Liver (tissue), 9 donors: ENCODE measurements around the gene RNF13. TPM values are rescaled to one million over a fixed set of nuclear protein-coding genes. Genes with fewer than 3 reads are reported as not detected.

Experiments used
- DNase-seq: peaks from one replicate; pipeline ENCODE4 v3.0.0-alpha.2; 2017; ENCODE audit warnings: low spot score
- H3K27ac ChIP-seq, 2 donors: one replicate each; pipeline ENCODE4 v1.7.0; 2013; ENCODE audit warnings: inconsistent platforms in 2 of 2, low read length in 2 of 2, control low read depth in 1 of 2, low read depth in 1 of 2, mild to moderate bottlenecking in 1 of 2
- H3K27me3 ChIP-seq, 4 donors: one replicate each; pipeline versions ENCODE4 v1.6.1 to v1.7.0; 2013; ENCODE audit warnings: low read length in 3 of 4, inconsistent platforms in 1 of 4, mild to moderate bottlenecking in 1 of 4, moderate library complexity in 1 of 4; ENCODE audit not compliant: control insufficient read depth in 4 of 4, insufficient read depth in 4 of 4
- H3K36me3 ChIP-seq, 4 donors: one replicate each; pipeline versions ENCODE4 v1.6.1 to v1.7.0; 2013; ENCODE audit warnings: low read length in 3 of 4, mild to moderate bottlenecking in 3 of 4, low read depth in 1 of 4, moderate library complexity in 1 of 4; ENCODE audit not compliant: control insufficient read depth in 4 of 4, insufficient read depth in 3 of 4
- H3K4me1 ChIP-seq, 4 donors: one replicate each; pipeline versions ENCODE4 v1.6.1 to v1.7.0; 2013; ENCODE audit warnings: low read length in 3 of 4, mild to moderate bottlenecking in 3 of 4, moderate library complexity in 1 of 4; ENCODE audit not compliant: control insufficient read depth in 4 of 4, insufficient read depth in 4 of 4
- H3K4me3 ChIP-seq, 3 donors: one replicate each; pipeline versions ENCODE4 v1.6.1 to v1.7.0; 2013; ENCODE audit warnings: low read length in 3 of 3, control low read depth in 1 of 3, low read depth in 1 of 3, mild to moderate bottlenecking in 1 of 3
- H3K9ac ChIP-seq, 2 donors: one replicate each; pipeline ENCODE4 v1.7.0; 2013; ENCODE audit warnings: low read length in 2 of 2, mild to moderate bottlenecking in 2 of 2, moderate library complexity in 2 of 2, control low read depth in 1 of 2, low read depth in 1 of 2
- H3K9me3 ChIP-seq, 4 donors: one replicate each; pipeline versions ENCODE4 v1.6.1 to v1.7.0; 2013; ENCODE audit warnings: low read length in 3 of 4; ENCODE audit not compliant: control insufficient read depth in 4 of 4
- EGR1 ChIP-seq, 2 donors: IDR thresholded peaks; 2 replicates each; pipeline ENCODE4 v1.6.1; 2016 to 2018; ENCODE audit warnings: antibody characterized with exemption in 2 of 2, low read depth in 2 of 2
- FOXA1 ChIP-seq: IDR thresholded peaks from 2 replicates; pipeline ENCODE4 v1.6.1; 2016; ENCODE audit warnings: antibody characterized with exemption
- FOXA2 ChIP-seq: IDR thresholded peaks from 2 replicates; pipeline ENCODE4 v1.6.1; 2016; ENCODE audit warnings: antibody characterized with exemption
- GABPA ChIP-seq, 2 donors: IDR thresholded peaks in 1 of 2; conservative IDR thresholded peaks in 1 of 2; 2 replicates each; pipeline ENCODE4 v1.6.1; 2016; ENCODE audit warnings: antibody characterized with exemption in 2 of 2, mild to moderate bottlenecking in 1 of 2, moderate library complexity in 1 of 2
- HNF4G ChIP-seq: IDR thresholded peaks from 2 replicates; pipeline ENCODE4 v1.6.1; 2016; ENCODE audit warnings: antibody characterized with exemption
- JUND ChIP-seq, 2 donors: IDR thresholded peaks; 2 replicates each; pipeline ENCODE4 v1.6.1; 2016; ENCODE audit warnings: antibody characterized with exemption in 2 of 2
- RAD21 ChIP-seq, 2 donors: IDR thresholded peaks; 2 replicates each; pipeline ENCODE4 v1.6.1; 2016; ENCODE audit warnings: antibody characterized with exemption in 2 of 2, mild to moderate bottlenecking in 2 of 2
- RXRA ChIP-seq, 2 donors: IDR thresholded peaks; 2 replicates each; pipeline ENCODE4 v1.6.1; 2017 to 2018; ENCODE audit warnings: antibody characterized with exemption in 2 of 2, mild to moderate bottlenecking in 1 of 2
- TAF1 ChIP-seq: conservative IDR thresholded peaks from 2 replicates; pipeline ENCODE4 v1.6.1; 2016; ENCODE audit warnings: antibody characterized with exemption, mild to moderate bottlenecking
- YY1 ChIP-seq: IDR thresholded peaks from 2 replicates; pipeline ENCODE4 v1.6.1; 2016; ENCODE audit warnings: antibody characterized with exemption, mild to moderate bottlenecking
- WGBS: extraction: QIAGEN DNeasy Blood & Tissue Kit; methylation state at CpG from one replicate; pipeline ENCODE4 v1.1.7; 2013; 5-methylcytosine and 5-hydroxymethylcytosine counted together
- polyA plus RNA-seq, 2 donors: library from polyadenylated mRNA; stranded (reverse) in 1 of 2; unstranded in 1 of 2; fragments of 200-250 nt in 1 of 2; fragments of >200 nt in 1 of 2; fragmentation: Nextera tagmentation in 1 of 2; extraction: Ambion mirVana in 1 of 2; gene quantifications; one replicate each; pipeline versions ENCODE4 v1.2.1 to v1.2.3, GENCODE V29; 2013 to 2015
- total RNA-seq, 2 donors: library from RNA; depleted of rRNA; stranded (reverse); fragments of >200 nt; gene quantifications; one replicate each; pipeline ENCODE4 v1.2.3, GENCODE V29; 2014
- TF ChIP-seq, protein P1 (sequence below): IDR thresholded peaks from 2 replicates; pipeline ENCODE4 v1.6.1; 2016; ENCODE audit warnings: antibody characterized with exemption
- TF ChIP-seq, protein P2 (sequence below): fragments of 150-350 bp; IDR thresholded peaks from 2 replicates; pipeline ENCODE4 v1.5.1; 2017; ENCODE audit warnings: improper control_type of control experiment, low read depth, low read length; ENCODE audit not compliant: missing input control
- TF ChIP-seq, protein P3 (sequence below): IDR thresholded peaks from 2 replicates; pipeline ENCODE4 v1.6.1; 2016; ENCODE audit warnings: antibody characterized with exemption
- TF ChIP-seq, protein P4 (sequence below): IDR thresholded peaks from 2 replicates; pipeline ENCODE4 v1.6.1; 2016; ENCODE audit warnings: antibody characterized with exemption, mild to moderate bottlenecking
- TF ChIP-seq, protein P5 (sequence below): IDR thresholded peaks from 2 replicates; pipeline ENCODE4 v1.6.1; 2016; ENCODE audit warnings: antibody characterized with exemption
- donor health status: healthy.
- donor health status: healthy.
- donor health status: healthy.
- donor health status: healthy.
- donor health status: healthy.

The RNF13 gene
- total and polyA plus RNA-seq, 4 donors: 31.3 to 70.5 (median 59.9) TPM

DNA sequence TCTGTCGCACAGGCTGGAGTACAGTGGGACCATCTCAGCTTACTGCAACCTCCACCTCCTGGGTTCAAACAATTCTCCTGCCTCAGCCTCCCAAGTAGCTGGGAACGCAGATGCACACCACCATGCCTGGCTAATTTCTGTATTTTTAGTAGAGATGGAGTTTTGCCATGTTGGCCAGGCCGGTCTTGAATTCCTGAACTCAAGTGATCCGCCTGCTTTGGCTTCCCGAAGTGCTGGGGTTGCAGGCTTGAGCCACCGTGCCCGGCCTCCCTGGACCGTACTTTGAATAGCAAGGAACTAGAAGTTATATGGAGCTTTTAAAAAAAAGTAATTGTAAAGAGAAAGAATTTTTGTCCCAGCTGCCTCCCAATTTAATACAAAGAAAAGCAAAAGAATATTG lies 12.3 kb upstream of the RNF13 start:
- no peaks in the 10 kb centered on the region for H3K27me3 ChIP-seq
- WGBS: 93% methylated on average over 8 of the region's 8 CpGs
- H3K27ac ChIP-seq: no peak overlapping the region
- no peaks in the 10 kb centered on the region for H3K36me3 ChIP-seq
- H3K4me1 ChIP-seq: no peaks in the 10 kb centered on the region
- no peak overlapping the region for H3K9ac ChIP-seq
- TF ChIP-seq GABPA (IDR thresholded peaks at IDR 0.05 in 1 of 2, conservative IDR thresholded peaks at IDR 0.05 in 1 of 2): no peak
- no peak for TF ChIP-seq FOXA1
- TF ChIP-seq, protein P1, sequence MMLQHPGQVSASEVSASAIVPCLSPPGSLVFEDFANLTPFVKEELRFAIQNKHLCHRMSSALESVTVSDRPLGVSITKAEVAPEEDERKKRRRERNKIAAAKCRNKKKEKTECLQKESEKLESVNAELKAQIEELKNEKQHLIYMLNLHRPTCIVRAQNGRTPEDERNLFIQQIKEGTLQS: no peak
- TF ChIP-seq RAD21 (IDR thresholded peaks at IDR 0.05): no peak
- TF ChIP-seq FOXA2: no peak
- H3K9me3 ChIP-seq: no peaks in the 10 kb centered on the region
- no peak for DNase-seq
- H3K4me3 ChIP-seq: no peak overlapping the region

DNA sequence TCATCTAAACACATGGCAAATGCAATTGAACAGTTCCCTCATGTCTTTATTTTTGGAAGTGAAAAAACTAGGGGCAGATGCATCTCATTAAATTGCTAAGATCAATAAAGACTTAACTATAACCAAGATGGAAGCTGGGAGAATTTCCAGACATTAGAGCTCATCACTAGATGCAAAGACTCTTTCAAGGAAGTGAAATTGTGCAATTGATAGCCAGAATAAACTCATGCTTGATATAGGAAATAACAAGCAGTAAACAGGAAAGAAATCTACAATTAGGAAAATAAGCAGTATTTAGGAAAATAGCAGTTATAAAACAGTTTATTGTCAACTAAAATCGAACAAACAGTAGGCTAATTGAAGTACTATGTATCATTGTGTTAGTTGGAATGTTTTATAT lies 11.8 kb upstream of the RNF13 start:
- no peak overlapping the region for H3K27ac ChIP-seq
- no peaks in the 10 kb centered on the region for H3K36me3 ChIP-seq
- no peaks in the 10 kb centered on the region for H3K27me3 ChIP-seq
- H3K4me3 ChIP-seq: no peak overlapping the region
- TF ChIP-seq, protein P2, sequence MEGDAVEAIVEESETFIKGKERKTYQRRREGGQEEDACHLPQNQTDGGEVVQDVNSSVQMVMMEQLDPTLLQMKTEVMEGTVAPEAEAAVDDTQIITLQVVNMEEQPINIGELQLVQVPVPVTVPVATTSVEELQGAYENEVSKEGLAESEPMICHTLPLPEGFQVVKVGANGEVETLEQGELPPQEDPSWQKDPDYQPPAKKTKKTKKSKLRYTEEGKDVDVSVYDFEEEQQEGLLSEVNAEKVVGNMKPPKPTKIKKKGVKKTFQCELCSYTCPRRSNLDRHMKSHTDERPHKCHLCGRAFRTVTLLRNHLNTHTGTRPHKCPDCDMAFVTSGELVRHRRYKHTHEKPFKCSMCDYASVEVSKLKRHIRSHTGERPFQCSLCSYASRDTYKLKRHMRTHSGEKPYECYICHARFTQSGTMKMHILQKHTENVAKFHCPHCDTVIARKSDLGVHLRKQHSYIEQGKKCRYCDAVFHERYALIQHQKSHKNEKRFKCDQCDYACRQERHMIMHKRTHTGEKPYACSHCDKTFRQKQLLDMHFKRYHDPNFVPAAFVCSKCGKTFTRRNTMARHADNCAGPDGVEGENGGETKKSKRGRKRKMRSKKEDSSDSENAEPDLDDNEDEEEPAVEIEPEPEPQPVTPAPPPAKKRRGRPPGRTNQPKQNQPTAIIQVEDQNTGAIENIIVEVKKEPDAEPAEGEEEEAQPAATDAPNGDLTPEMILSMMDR: no peak
- TF ChIP-seq, protein P3, sequence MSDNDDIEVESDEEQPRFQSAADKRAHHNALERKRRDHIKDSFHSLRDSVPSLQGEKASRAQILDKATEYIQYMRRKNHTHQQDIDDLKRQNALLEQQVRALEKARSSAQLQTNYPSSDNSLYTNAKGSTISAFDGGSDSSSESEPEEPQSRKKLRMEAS: no peak
- TF ChIP-seq, protein P4, sequence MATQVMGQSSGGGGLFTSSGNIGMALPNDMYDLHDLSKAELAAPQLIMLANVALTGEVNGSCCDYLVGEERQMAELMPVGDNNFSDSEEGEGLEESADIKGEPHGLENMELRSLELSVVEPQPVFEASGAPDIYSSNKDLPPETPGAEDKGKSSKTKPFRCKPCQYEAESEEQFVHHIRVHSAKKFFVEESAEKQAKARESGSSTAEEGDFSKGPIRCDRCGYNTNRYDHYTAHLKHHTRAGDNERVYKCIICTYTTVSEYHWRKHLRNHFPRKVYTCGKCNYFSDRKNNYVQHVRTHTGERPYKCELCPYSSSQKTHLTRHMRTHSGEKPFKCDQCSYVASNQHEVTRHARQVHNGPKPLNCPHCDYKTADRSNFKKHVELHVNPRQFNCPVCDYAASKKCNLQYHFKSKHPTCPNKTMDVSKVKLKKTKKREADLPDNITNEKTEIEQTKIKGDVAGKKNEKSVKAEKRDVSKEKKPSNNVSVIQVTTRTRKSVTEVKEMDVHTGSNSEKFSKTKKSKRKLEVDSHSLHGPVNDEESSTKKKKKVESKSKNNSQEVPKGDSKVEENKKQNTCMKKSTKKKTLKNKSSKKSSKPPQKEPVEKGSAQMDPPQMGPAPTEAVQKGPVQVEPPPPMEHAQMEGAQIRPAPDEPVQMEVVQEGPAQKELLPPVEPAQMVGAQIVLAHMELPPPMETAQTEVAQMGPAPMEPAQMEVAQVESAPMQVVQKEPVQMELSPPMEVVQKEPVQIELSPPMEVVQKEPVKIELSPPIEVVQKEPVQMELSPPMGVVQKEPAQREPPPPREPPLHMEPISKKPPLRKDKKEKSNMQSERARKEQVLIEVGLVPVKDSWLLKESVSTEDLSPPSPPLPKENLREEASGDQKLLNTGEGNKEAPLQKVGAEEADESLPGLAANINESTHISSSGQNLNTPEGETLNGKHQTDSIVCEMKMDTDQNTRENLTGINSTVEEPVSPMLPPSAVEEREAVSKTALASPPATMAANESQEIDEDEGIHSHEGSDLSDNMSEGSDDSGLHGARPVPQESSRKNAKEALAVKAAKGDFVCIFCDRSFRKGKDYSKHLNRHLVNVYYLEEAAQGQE: no peak
- no peak for TF ChIP-seq YY1
- TF ChIP-seq JUND (IDR thresholded peaks at IDR 0.05): no peak
- no peak for TF ChIP-seq RAD21 (IDR thresholded peaks at IDR 0.05)
- no peak for TF ChIP-seq RXRA (IDR thresholded peaks at IDR 0.05)
- no peak for TF ChIP-seq TAF1
- TF ChIP-seq EGR1 (IDR thresholded peaks at IDR 0.05; ENCODE audit: low read depth in 2 of 2): no peak
- TF ChIP-seq HNF4G: no peak
- no peak for TF ChIP-seq GABPA (IDR thresholded peaks at IDR 0.05 in 1 of 2, conservative IDR thresholded peaks at IDR 0.05 in 1 of 2)
- TF ChIP-seq, protein P5, sequence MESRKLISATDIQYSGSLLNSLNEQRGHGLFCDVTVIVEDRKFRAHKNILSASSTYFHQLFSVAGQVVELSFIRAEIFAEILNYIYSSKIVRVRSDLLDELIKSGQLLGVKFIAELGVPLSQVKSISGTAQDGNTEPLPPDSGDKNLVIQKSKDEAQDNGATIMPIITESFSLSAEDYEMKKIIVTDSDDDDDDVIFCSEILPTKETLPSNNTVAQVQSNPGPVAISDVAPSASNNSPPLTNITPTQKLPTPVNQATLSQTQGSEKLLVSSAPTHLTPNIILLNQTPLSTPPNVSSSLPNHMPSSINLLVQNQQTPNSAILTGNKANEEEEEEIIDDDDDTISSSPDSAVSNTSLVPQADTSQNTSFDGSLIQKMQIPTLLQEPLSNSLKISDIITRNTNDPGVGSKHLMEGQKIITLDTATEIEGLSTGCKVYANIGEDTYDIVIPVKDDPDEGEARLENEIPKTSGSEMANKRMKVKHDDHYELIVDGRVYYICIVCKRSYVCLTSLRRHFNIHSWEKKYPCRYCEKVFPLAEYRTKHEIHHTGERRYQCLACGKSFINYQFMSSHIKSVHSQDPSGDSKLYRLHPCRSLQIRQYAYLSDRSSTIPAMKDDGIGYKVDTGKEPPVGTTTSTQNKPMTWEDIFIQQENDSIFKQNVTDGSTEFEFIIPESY: no peak
- H3K9me3 ChIP-seq: no peaks in the 10 kb centered on the region
- no peak for DNase-seq
- no peaks in the 10 kb centered on the region for H3K4me1 ChIP-seq
- 55% methylated on average over 1 of the region's 1 CpG for WGBS
- H3K9ac ChIP-seq: no peak overlapping the region
